ENCODE data around the gene PSG1.
"Not testable (repeated sequence)": the region's sequence is repeated elsewhere in the genome, so short reads cannot be mapped to it uniquely, and the experiment has no call there.

Gene PSG1

GRCh38 chr19:42880621-42881020 lies 1.1 kb upstream of the PSG1 start:
- FAIRE-seq = not testable (repeated sequence)

GRCh38 chr19:42876596-42876995 lies 2.9 kb downstream of the PSG1 start:
- not testable (repeated sequence) for FAIRE-seq

GRCh38 chr19:42875881-42876280 lies 3.6 kb downstream of the PSG1 start:
- not testable (repeated sequence) for FAIRE-seq

GRCh38 chr19:42874901-42875813 lies 4.4 kb downstream of the PSG1 start:
- not testable (repeated sequence) for FAIRE-seq

GRCh38 chr19:42874136-42874535 lies 5.4 kb downstream of the PSG1 start:
- not testable (repeated sequence) for FAIRE-seq

- no peak for FAIRE-seq
These were observed 6.9 kb downstream of the PSG1 start for GRCh38 chr19:42872608-42873007.

- FAIRE-seq = no peak
These were observed 22.0 kb downstream of the PSG1 start for GRCh38 chr19:42857544-42857867.

- not testable (repeated sequence) for FAIRE-seq
These were observed 22.5 kb downstream of the PSG1 start for GRCh38 chr19:42856866-42857543.

GRCh38 chr19:42854745-42855144 lies 24.8 kb downstream of the PSG1 start:
- FAIRE-seq = not testable (repeated sequence)

- FAIRE-seq = not testable (repeated sequence)
These were observed 26.3 kb downstream of the PSG1 start for GRCh38 chr19:42853231-42853630.

GRCh38 chr19:42852821-42853220 lies 26.7 kb downstream of the PSG1 start:
- not testable (repeated sequence) for FAIRE-seq

GRCh38 chr19:42851718-42852280 lies 27.7 kb downstream of the PSG1 start:
- FAIRE-seq = not testable (repeated sequence)

GRCh38 chr19:42850981-42851717 lies 28.4 kb downstream of the PSG1 start:
- no peak for FAIRE-seq

- no peak for FAIRE-seq
These were observed 32.9 kb downstream of the PSG1 start for GRCh38 chr19:42846597-42846996.

- not testable (repeated sequence) for FAIRE-seq
These were observed 35.9 kb downstream of the PSG1 start for GRCh38 chr19:42843631-42844030.

GRCh38 chr19:42832746-42833442 lies 46.6 kb downstream of the PSG1 start:
- FAIRE-seq = not testable (repeated sequence)

- not testable (repeated sequence) for FAIRE-seq
These were observed 47.4 kb downstream of the PSG1 start for GRCh38 chr19:42832023-42832680.

- FAIRE-seq = no peak
These were observed 48.1 kb downstream of the PSG1 start for GRCh38 chr19:42831221-42832019.

- not testable (repeated sequence) for FAIRE-seq
These were observed 58.1 kb downstream of the PSG1 start for GRCh38 chr19:42821306-42821977.

GRCh38 chr19:42819960-42820650 lies 59.4 kb downstream of the PSG1 start:
- not testable (repeated sequence) for FAIRE-seq
